Measurements from ENCODE around the gene AAMP. TPM values are rescaled to one million over a fixed set of nuclear protein-coding genes. Genes with fewer than 3 reads are reported as not detected.

Gene AAMP, protein sequence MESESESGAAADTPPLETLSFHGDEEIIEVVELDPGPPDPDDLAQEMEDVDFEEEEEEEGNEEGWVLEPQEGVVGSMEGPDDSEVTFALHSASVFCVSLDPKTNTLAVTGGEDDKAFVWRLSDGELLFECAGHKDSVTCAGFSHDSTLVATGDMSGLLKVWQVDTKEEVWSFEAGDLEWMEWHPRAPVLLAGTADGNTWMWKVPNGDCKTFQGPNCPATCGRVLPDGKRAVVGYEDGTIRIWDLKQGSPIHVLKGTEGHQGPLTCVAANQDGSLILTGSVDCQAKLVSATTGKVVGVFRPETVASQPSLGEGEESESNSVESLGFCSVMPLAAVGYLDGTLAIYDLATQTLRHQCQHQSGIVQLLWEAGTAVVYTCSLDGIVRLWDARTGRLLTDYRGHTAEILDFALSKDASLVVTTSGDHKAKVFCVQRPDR
- total RNA-seq = 86.7 and 116 TPM in 2 replicates

GRCh38 chr2:218269900-218270720 lies at the start of gene AAMP, which contains the start of gene PNKD:
Gene AAMP (minus strand): TSS chr2:218270137. CDS start chr2:218270086, 51 bp downstream.
Gene PNKD (plus strand): TSS chr2:218270519. CDS start chr2:218270536, 17 bp downstream.

GRCh38 chr2:218292048-218293014 lies 22.4 kb upstream of the AAMP start, which contains the start of gene TMBIM1:
Gene TMBIM1 (minus strand): TSS chr2:218292503. CDS start chr2:218282141, 10,362 bp downstream.

DNA sequence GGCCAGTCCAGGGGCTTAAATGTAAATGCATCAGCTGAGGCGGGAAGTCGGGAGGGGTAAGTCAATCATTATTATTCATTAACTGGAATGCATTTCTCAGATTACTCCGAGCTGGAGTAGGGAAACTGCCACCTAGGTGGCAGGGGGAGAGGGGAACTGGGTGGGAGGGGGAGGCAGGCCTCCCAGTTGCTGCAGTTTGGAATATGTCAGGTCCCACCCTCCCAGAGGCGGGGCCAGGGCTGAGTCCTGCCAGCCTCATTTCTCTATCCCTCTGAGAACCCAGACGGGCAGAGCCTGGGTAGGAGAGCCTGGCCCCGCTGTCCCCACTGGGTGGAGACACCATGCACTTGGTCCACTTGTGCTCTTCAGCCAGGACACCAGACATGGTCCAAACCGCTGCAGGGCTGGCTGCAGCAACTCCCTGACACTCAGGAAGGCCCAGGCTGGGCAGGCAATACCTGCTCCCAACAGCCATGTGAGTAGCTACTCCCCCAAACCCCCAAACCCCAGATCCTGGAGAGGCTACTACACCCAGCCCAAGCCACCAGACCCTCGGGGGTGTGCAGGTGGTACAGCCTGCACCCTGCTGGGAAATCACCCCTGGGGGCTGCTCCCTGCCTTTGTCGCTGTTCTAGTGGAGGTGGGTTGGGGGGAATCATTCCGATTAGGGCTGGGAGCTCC lies 9.1 kb downstream of the AAMP start, which contains the start of gene GPBAR1:
Gene GPBAR1 (plus strand): TSS at position 274 of the 681 bp plus-strand sequence. CDS start 1,710 bp downstream, outside the sequence.

DNA sequence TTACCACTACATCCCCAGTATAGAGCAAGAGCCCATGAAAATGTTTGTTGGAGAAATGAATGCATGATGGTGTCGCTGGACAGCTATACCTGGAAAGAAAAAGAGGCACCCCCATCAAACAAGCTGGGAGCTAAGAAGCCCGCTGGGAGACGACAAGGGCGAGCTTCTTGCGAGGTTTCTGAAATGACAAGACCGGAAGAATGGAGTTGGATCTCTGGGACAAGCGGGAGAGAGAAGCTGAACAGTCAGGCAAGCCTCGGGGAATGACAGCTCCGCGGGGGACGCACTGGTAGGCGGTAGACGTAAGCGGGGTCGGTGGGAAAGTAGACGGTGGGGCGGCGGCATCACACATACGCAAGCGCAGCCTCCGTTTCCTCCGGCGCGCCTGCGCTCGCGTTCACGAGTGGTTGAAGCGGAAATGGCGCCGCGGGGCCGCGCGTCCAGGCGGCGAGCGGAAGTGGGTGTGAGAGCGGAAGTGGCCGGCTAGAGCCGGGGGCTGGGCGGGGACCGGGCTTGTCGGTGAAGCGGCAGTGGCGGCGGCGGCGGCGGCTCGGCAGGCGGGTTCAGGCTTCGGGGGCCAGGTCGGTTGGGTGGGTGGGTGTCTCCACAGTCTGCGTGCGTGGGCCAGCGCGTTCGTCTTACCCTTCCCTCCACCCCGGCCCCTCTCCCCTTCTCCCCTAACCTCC lies 53.1 kb downstream of the AAMP start, which contains the start of gene ARPC2:
Gene ARPC2 (plus strand): TSS at position 516 of the 686 bp plus-strand sequence. CDS start 282 bp downstream, outside the sequence.

Other genes starting within 250 kb of the AAMP start
- not detected in 2 replicates for gene RUFY4, start 200.9 kb downstream of the AAMP start, total RNA-seq
- not detected in 2 replicates for gene CXCR2, start 144.1 kb downstream of the AAMP start, total RNA-seq
- gene CXCR1, start 103.2 kb downstream of the AAMP start, total RNA-seq = not detected in 2 replicates
- gene ARPC2, start 52.9 kb downstream of the AAMP start, total RNA-seq = 444 and 448 TPM in 2 replicates
- not detected in 2 replicates for gene GPBAR1, start 9.1 kb downstream of the AAMP start, total RNA-seq
- gene PNKD, start 382 bp upstream of the AAMP start, total RNA-seq = 32.9 and 36.3 TPM in 2 replicates
- 109 and 139 TPM in 2 replicates for gene TMBIM1, start 22.4 kb upstream of the AAMP start, total RNA-seq
- not detected in 2 replicates for gene CATIP, start 86.7 kb upstream of the AAMP start, total RNA-seq
- under 0.01 TPM in 2 replicates for gene SLC11A1, start 112.1 kb upstream of the AAMP start, total RNA-seq
- 87.0 and 94.2 TPM in 2 replicates for gene CTDSP1, start 129.7 kb upstream of the AAMP start, total RNA-seq
- gene VIL1, start 149.0 kb upstream of the AAMP start, total RNA-seq = not detected in 2 replicates